ENCODE measurements around the gene NLRP6. TPM values are rescaled to one million over a fixed set of nuclear protein-coding genes. Genes with fewer than 3 reads are reported as not detected.
A peak's percentile ranks its signal among the peaks of the same experiment; 100 is the strongest.

NLRP6 gene
- total RNA-seq, 1 donor from 2014 or later = 0.49 TPM

DNA sequence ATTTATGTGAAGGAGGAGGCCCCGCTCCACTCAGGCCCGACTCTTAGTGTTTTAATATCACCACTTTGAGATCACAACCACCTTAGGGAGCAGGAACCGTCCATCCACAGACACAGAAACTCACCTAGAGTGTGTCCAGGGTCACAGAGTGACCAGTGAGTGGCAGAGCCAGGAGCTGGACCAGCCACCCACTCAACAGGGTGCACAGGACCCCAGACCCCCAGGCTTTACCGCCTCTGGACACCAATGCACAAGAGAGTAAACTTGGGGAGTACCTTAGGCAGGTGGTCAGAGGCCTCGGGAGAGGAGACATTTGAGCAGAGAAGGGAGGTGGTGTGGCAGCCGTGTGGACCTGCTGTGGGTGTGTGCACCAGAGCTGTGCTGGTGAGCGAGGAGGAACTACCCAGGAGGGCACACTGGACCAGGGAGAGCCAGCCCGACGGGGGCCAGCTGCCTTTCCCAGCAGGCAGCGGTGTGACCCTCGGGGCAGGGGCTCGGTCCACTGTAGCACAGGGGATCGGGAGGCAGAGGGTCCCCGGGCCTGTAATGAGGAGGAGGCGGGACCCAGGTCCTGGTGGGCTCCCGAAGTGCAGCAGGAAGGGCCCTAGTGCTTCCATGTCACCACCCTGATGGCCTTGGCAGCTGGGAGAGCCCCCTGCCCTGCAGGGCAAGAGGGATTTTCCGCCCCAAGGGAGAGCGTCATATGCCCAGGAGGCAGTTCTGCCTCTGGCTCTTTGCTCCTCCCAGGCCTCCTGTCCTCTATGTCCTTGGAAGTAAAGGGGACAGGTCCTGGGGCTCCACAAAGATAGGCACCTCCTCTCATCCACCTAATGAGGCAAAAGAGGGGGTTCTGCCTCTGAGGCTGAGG lies 7.5 kb upstream of the NLRP6 start:
- intact Hi-C loops (cut with DNase I) = no loop called here
- Histone ChIP-seq H3K27ac (no peak overlapping the region), H3K36me3 (no peaks in the 10 kb centered on the region), H3K4me3 (no peak overlapping the region), H3K9me3 (no peaks in the 10 kb centered on the region), H3K27me3 (no peaks in the 10 kb centered on the region), H3K4me1 (peaks cover 12% of the 10 kb centered on the region)
- TF ChIP-seq POLR2A (IDR thresholded peaks at IDR 0.05) = no peak
- no peak for TF ChIP-seq CTCF (IDR thresholded peaks at IDR 0.05)
- no peak for TF ChIP-seq POLR2AphosphoS5 (IDR thresholded peaks at IDR 0.05; ENCODE audit: insufficient read depth in 1 of 2, low read depth in 1 of 2)
- DNase-seq (ENCODE audit: extremely low spot score in 2 of 2) = peak in 1 of 2 donors; percentile 93

- H3K27ac ChIP-seq = no peak overlapping the region
- TF ChIP-seq POLR2A (IDR thresholded peaks at IDR 0.05) = no peak
- TF ChIP-seq CTCF (IDR thresholded peaks at IDR 0.05) = no peak
- no peak for TF ChIP-seq POLR2AphosphoS5 (IDR thresholded peaks at IDR 0.05; ENCODE audit: insufficient read depth in 1 of 2, low read depth in 1 of 2)
- H3K36me3 ChIP-seq = no peaks in the 10 kb centered on the region
Measured at GRCh38 chr11:271319-271715, 6.9 kb upstream of the NLRP6 start.

GRCh38 chr11:272195-272930 lies 5.8 kb upstream of the NLRP6 start:
- H3K4me3 ChIP-seq = no peak overlapping the region
- DNase-seq (ENCODE audit: extremely low spot score in 2 of 2) = peak in 1 of 2 donors; percentile 94

More at GRCh38 chr11:271319-271715, 6.9 kb upstream of the NLRP6 start:
- peak in 1 of 2 donors; percentile 64 for DNase-seq (ENCODE audit: extremely low spot score in 2 of 2)
- Histone ChIP-seq H3K4me1 (peaks cover 12% of the 10 kb centered on the region), H3K9me3 (no peaks in the 10 kb centered on the region), H3K27me3 (no peaks in the 10 kb centered on the region), H3K4me3 (no peak overlapping the region)
- intact Hi-C loops (cut with DNase I) = no loop called here

GRCh38 chr11:272931-273198 lies 5.3 kb upstream of the NLRP6 start:
- Histone ChIP-seq H3K27me3 (no peaks in the 10 kb centered on the region), H3K4me1 (peaks cover 8% of the 10 kb centered on the region), H3K4me3 (no peak overlapping the region), H3K27ac (no peak overlapping the region), H3K36me3 (no peaks in the 10 kb centered on the region), H3K9me3 (no peaks in the 10 kb centered on the region)
- intact Hi-C loops (cut with DNase I) = no loop called here
- TF ChIP-seq POLR2A (IDR thresholded peaks at IDR 0.05) (no peak), CTCF (IDR thresholded peaks at IDR 0.05) (no peak), POLR2AphosphoS5 (IDR thresholded peaks at IDR 0.05; ENCODE audit: insufficient read depth in 1 of 2, low read depth in 1 of 2) (no peak)
- DNase-seq (ENCODE audit: extremely low spot score in 2 of 2) = peak in 1 of 2 donors; percentile 28

More at GRCh38 chr11:272195-272930, 5.8 kb upstream of the NLRP6 start:
- no peaks in the 10 kb centered on the region for H3K27me3 ChIP-seq
- no peaks in the 10 kb centered on the region for H3K36me3 ChIP-seq
- no peak overlapping the region for H3K27ac ChIP-seq
- peaks cover 12% of the 10 kb centered on the region for H3K4me1 ChIP-seq
- intact Hi-C loops (cut with DNase I) = no loop called here
- no peak for TF ChIP-seq CTCF (IDR thresholded peaks at IDR 0.05)
- no peak for TF ChIP-seq POLR2A (IDR thresholded peaks at IDR 0.05)
- TF ChIP-seq POLR2AphosphoS5 (IDR thresholded peaks at IDR 0.05; ENCODE audit: insufficient read depth in 1 of 2, low read depth in 1 of 2) = no peak
- no peaks in the 10 kb centered on the region for H3K9me3 ChIP-seq

GRCh38 chr11:276219-276618 lies 2.0 kb upstream of the NLRP6 start:
- Histone ChIP-seq H3K36me3 (no peaks in the 10 kb centered on the region), H3K27ac (no peak overlapping the region), H3K4me1 (peaks cover 17% of the 10 kb centered on the region), H3K9me3 (no peaks in the 10 kb centered on the region), H3K4me3 (no peak overlapping the region), H3K27me3 (peaks cover 19% of the 10 kb centered on the region)
- TF ChIP-seq CTCF (IDR thresholded peaks at IDR 0.05) = no peak
- no peak for TF ChIP-seq POLR2AphosphoS5 (IDR thresholded peaks at IDR 0.05; ENCODE audit: insufficient read depth in 1 of 2, low read depth in 1 of 2)
- intact Hi-C loops (cut with DNase I) = no loop called here
- no peak for DNase-seq (ENCODE audit: extremely low spot score in 2 of 2)
